ENCODE results near the gene MACROD2. TPM values are rescaled to one million over a fixed set of nuclear protein-coding genes. Genes with fewer than 3 reads are reported as not detected.

The MACROD2 gene
- total and polyA plus RNA-seq, 2 experiments from 2014 or later: 2.8 to 4.3 TPM

- no peak overlapping the region for H3K27ac ChIP-seq (ENCODE audit: low read depth)
- H3K4me1 ChIP-seq (ENCODE audit: insufficient read depth): 0 out of 2 replicates have a peak, but pooled peaks cover under 1% of the 10 kb centered on the region
- no peaks in the 10 kb centered on the region for H3K27me3 Mint-ChIP-seq (ENCODE audit: insufficient read depth, low read depth, poor library complexity)
- H3K9me3 Mint-ChIP-seq: no peaks in the 10 kb centered on the region; the same call in 2 of the 3 replicates
- DNase-seq (ENCODE audit: low spot score) (no peak), ATAC-seq (no peak)
- no peaks in the 10 kb centered on the region for H4K20me1 ChIP-seq (replicated peaks; ENCODE audit: insufficient read depth)
- H3K79me2 ChIP-seq (replicated peaks; ENCODE audit: insufficient read depth): no peaks in the 10 kb centered on the region
- no peak overlapping the region for H3K4me3 ChIP-seq
- no peaks in the 10 kb centered on the region for H3K9me2 ChIP-seq (ENCODE audit: insufficient read depth)
- H3K36me3 ChIP-seq (ENCODE audit: insufficient read depth): no peaks in the 10 kb centered on the region
- no peak overlapping the region for H3K27ac Mint-ChIP-seq
- H3K4me1 Mint-ChIP-seq: peaks cover 8% of the 10 kb centered on the region; the same call in 2 of the 3 replicates
- H3K4me3 Mint-ChIP-seq: no peak overlapping the region
- TF ChIP-seq EZH2phosphoT487 (IDR thresholded peaks at IDR 0.05; ENCODE audit: unreplicated experiment) (no peak), CREB1 (CRISPR knock-in tag; IDR thresholded peaks at IDR 0.05; ENCODE audit: low read depth) (no peak), ETS1 (IDR thresholded peaks at IDR 0.05) (no peak), JUNB (IDR thresholded peaks at IDR 0.05; ENCODE audit: unreplicated experiment) (no peak), NANOG (IDR thresholded peaks at IDR 0.05; ENCODE audit: borderline replicate concordance) (no peak), ZNF114 (CRISPR knock-in tag; IDR thresholded peaks at IDR 0.05) (no peak), STAT1 (IDR thresholded peaks at IDR 0.05; ENCODE audit: unreplicated experiment) (no peak), ZNF331 (CRISPR knock-in tag; IDR thresholded peaks at IDR 0.05; ENCODE audit: low read depth) (no peak), EZH2 (IDR thresholded peaks at IDR 0.05; ENCODE audit: low read depth, unreplicated experiment) (no peak), POLR2AphosphoS5 (IDR thresholded peaks at IDR 0.05; ENCODE audit: low read depth) (no peak)
- TF ChIP-seq, protein P1, sequence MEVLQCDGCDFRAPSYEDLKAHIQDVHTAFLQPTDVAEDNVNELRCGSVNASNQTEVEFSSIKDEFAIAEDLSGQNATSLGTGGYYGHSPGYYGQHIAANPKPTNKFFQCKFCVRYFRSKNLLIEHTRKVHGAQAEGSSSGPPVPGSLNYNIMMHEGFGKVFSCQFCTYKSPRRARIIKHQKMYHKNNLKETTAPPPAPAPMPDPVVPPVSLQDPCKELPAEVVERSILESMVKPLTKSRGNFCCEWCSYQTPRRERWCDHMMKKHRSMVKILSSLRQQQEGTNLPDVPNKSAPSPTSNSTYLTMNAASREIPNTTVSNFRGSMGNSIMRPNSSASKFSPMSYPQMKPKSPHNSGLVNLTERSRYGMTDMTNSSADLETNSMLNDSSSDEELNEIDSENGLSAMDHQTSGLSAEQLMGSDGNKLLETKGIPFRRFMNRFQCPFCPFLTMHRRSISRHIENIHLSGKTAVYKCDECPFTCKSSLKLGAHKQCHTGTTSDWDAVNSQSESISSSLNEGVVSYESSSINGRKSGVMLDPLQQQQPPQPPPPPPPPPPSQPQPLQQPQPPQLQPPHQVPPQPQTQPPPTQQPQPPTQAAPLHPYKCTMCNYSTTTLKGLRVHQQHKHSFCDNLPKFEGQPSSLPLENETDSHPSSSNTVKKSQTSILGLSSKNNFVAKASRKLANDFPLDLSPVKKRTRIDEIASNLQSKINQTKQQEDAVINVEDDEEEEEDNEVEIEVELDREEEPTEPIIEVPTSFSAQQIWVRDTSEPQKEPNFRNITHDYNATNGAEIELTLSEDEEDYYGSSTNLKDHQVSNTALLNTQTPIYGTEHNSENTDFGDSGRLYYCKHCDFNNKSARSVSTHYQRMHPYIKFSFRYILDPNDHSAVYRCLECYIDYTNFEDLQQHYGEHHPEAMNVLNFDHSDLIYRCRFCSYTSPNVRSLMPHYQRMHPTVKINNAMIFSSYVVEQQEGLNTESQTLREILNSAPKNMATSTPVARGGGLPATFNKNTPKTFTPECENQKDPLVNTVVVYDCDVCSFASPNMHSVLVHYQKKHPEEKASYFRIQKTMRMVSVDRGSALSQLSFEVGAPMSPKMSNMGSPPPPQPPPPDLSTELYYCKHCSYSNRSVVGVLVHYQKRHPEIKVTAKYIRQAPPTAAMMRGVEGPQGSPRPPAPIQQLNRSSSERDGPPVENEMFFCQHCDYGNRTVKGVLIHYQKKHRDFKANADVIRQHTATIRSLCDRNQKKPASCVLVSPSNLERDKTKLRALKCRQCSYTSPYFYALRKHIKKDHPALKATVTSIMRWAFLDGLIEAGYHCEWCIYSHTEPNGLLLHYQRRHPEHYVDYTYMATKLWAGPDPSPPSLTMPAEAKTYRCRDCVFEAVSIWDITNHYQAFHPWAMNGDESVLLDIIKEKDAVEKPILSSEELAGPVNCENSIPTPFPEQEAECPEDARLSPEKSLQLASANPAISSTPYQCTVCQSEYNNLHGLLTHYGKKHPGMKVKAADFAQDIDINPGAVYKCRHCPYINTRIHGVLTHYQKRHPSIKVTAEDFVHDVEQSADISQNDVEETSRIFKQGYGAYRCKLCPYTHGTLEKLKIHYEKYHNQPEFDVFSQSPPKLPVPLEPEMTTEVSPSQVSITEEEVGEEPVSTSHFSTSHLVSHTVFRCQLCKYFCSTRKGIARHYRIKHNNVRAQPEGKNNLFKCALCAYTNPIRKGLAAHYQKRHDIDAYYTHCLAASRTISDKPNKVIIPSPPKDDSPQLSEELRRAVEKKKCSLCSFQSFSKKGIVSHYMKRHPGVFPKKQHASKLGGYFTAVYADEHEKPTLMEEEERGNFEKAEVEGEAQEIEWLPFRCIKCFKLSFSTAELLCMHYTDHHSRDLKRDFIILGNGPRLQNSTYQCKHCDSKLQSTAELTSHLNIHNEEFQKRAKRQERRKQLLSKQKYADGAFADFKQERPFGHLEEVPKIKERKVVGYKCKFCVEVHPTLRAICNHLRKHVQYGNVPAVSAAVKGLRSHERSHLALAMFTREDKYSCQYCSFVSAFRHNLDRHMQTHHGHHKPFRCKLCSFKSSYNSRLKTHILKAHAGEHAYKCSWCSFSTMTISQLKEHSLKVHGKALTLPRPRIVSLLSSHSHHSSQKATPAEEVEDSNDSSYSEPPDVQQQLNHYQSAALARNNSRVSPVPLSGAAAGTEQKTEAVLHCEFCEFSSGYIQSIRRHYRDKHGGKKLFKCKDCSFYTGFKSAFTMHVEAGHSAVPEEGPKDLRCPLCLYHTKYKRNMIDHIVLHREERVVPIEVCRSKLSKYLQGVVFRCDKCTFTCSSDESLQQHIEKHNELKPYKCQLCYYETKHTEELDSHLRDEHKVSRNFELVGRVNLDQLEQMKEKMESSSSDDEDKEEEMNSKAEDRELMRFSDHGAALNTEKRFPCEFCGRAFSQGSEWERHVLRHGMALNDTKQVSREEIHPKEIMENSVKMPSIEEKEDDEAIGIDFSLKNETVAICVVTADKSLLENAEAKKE (CRISPR knock-in tag; IDR thresholded peaks at IDR 0.05): no peak
- TF ChIP-seq, protein P2, sequence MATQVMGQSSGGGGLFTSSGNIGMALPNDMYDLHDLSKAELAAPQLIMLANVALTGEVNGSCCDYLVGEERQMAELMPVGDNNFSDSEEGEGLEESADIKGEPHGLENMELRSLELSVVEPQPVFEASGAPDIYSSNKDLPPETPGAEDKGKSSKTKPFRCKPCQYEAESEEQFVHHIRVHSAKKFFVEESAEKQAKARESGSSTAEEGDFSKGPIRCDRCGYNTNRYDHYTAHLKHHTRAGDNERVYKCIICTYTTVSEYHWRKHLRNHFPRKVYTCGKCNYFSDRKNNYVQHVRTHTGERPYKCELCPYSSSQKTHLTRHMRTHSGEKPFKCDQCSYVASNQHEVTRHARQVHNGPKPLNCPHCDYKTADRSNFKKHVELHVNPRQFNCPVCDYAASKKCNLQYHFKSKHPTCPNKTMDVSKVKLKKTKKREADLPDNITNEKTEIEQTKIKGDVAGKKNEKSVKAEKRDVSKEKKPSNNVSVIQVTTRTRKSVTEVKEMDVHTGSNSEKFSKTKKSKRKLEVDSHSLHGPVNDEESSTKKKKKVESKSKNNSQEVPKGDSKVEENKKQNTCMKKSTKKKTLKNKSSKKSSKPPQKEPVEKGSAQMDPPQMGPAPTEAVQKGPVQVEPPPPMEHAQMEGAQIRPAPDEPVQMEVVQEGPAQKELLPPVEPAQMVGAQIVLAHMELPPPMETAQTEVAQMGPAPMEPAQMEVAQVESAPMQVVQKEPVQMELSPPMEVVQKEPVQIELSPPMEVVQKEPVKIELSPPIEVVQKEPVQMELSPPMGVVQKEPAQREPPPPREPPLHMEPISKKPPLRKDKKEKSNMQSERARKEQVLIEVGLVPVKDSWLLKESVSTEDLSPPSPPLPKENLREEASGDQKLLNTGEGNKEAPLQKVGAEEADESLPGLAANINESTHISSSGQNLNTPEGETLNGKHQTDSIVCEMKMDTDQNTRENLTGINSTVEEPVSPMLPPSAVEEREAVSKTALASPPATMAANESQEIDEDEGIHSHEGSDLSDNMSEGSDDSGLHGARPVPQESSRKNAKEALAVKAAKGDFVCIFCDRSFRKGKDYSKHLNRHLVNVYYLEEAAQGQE (IDR thresholded peaks at IDR 0.05; ENCODE audit: unreplicated experiment): no peak
- TF ChIP-seq, protein P3, sequence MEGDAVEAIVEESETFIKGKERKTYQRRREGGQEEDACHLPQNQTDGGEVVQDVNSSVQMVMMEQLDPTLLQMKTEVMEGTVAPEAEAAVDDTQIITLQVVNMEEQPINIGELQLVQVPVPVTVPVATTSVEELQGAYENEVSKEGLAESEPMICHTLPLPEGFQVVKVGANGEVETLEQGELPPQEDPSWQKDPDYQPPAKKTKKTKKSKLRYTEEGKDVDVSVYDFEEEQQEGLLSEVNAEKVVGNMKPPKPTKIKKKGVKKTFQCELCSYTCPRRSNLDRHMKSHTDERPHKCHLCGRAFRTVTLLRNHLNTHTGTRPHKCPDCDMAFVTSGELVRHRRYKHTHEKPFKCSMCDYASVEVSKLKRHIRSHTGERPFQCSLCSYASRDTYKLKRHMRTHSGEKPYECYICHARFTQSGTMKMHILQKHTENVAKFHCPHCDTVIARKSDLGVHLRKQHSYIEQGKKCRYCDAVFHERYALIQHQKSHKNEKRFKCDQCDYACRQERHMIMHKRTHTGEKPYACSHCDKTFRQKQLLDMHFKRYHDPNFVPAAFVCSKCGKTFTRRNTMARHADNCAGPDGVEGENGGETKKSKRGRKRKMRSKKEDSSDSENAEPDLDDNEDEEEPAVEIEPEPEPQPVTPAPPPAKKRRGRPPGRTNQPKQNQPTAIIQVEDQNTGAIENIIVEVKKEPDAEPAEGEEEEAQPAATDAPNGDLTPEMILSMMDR (conservative IDR thresholded peaks at IDR 0.05; ENCODE audit: low read depth in 2 of 2): no peak
- no peak overlapping the region for H2AFZ ChIP-seq
- H3K27me3 ChIP-seq (ENCODE audit: insufficient read depth): no peaks in the 10 kb centered on the region
- no peak overlapping the region for H3K4me2 ChIP-seq
- no peaks in the 10 kb centered on the region for H3F3A ChIP-seq (replicated peaks; ENCODE audit: low read depth)
- H3K36me3 Mint-ChIP-seq (ENCODE audit: low read depth): no peaks in the 10 kb centered on the region
Measured at GRCh38 chr20:16035576-16035975, 2040.3 kb downstream of the MACROD2 start.

Data from GM23338 (cell line).